ENCODE data around the gene DENND1A.
"Not testable (repeated sequence)": the region's sequence is repeated elsewhere in the genome, so short reads cannot be mapped to it uniquely, and the experiment has no call there.

DENND1A gene

DNA sequence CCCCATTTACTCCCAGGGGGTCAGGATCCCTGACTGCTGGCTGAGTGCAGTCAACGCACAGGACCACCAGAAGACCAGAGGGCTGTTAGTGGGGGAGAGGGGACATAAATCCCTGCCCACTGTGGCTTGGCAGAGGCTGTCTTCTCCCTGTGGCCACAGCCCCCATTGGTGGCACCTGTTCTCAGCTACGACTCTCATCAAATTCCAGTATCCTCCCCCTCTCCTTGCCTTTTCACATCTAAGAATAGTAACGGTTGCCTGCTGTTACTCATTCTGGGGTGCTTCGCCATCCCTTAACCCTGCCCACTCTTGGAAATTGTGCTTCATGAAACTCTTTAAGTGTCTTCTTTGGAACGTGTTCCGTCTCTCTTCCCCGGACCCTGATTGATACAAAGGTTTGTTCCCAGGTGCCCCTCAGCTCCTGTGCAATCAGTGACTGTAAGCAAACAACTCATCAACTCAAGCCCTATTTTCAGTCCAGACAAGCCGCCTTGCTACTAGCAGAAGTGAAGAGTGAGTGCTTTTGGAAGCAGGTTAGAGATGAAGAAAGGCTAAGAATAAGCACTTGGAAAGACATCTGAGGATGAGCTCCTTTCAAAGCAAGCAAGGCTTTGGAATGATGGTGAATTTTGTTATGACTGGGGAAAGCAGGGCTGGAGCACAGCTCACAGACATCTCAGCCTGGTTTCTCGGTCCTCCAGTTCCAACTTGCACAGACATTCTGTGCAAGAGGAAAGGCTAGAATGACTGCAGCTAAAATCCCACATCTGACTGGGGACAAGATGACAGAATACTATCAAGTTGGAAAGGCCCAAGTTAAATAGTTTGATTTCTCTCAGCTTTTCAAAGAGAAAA lies 22.9 kb upstream of the DENND1A start:
- no peak for DNase-seq (ENCODE audit: extremely low read depth in 1 of 2, low read depth in 1 of 2)

DNA sequence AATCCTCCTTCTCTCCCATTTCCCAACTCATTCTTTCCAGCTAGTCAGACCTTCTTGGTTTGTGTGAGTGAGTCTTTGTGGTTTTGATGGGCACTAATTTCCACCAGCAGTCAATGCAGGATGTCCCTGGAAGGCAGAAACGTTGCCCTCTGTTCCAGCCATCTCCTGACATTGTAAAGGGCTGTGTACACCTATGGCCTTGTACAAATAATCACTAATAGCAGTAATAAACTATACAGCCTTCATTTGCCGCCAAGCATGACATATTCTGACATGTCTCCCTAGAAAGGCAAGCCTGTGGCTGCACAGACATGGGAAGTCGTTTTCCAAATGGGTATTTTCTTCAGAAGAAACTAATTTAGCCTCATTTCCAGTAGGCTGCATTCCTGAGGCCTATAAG lies 18.4 kb upstream of the DENND1A start:
- DNase-seq (ENCODE audit: extremely low read depth in 1 of 2, low read depth in 1 of 2), result no peak

DNA sequence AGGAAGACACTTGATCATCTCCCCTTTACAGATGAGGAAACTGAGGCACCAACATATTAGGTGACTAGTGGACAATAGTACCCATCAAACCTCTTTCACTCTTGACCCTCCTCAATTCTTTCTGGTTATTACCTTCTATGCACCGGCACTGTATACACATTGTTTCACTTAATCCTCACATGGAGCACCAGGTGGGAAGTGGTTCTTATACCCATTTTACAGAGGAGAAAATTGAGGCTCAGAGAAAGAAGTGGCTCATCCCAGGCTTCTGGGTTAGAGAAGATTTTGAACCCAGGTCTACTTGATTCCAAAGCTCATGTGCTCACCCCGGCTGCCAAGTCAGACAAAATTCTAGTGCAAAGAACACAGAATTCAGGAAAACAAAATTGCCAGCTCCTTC lies 17.4 kb upstream of the DENND1A start:
- DNase-seq (ENCODE audit: extremely low read depth in 1 of 2, low read depth in 1 of 2), result no peak

DNA sequence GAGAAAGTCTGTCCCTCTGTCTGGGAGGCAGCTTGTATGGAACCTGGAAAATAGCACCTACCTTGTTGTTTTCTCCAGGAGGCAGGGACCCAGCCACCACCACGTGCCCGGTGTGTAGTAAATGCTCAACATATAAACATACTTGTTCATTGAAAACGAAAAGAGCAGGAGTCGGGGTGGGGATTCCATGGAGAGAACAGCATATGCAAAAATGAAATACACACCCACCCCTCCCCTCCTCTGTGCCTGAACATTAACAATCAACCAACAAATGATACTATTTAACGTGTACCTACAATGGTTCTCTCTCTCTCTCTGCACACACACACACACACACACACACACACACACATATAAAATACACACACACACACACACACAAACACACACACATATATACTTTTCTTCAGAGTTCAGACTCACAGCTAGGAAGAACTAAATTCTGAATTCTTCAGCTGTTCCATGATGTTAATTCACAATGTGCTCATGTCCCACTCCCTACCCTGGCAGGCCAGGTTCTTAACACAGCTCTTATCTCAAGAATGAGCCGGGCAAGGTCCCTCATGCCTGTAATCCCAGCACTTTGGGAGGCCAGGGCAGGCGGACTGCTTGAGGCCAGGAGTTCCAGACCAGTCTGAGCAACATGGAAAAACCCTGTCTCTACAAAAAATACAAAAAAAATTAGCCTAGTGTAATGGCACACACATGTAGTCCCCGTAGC lies 16.3 kb upstream of the DENND1A start:
- DNase-seq (ENCODE audit: extremely low read depth in 1 of 2, low read depth in 1 of 2), result no peak

DNA sequence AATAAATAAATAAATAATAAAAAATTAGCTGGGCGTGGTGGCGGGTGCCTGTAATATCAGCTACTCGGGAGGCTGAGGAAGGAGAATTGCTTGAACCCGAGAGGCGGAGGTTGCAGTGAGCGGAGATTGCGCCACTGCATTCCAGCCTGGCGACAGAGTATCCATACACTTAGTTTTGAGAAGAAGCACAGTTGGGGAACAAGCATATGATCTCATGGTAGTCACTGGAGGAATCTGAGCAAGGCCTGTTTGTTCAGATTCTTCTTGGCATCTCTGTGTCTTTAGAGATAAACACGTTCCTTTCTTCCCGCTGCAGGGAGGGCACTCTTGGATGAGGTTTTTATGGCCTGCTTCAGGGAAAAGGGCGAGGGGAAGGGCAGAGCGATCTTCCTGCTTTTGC lies 15.6 kb upstream of the DENND1A start:
- DNase-seq (ENCODE audit: extremely low read depth in 1 of 2, low read depth in 1 of 2), result no peak

DNA sequence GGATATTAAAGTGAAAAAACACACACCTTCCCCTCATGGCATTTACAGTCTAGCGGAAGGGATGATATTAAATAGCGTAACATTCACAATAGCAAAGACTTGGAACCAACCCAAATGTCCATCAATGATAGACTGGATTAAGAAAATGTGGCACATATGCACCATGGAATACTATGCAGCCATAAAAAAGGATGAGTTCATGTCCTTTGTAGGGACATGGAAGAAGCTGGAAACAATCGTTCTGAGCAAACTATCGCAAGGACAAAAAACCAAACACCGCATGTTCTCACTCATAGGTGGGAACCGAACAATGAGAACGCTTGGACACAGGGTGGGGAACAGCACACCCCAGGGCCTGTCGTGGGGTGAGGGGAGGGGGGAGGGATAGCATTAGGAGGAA lies 14.5 kb upstream of the DENND1A start:
- not testable (repeated sequence) for DNase-seq (ENCODE audit: extremely low read depth in 1 of 2, low read depth in 1 of 2)

DNA sequence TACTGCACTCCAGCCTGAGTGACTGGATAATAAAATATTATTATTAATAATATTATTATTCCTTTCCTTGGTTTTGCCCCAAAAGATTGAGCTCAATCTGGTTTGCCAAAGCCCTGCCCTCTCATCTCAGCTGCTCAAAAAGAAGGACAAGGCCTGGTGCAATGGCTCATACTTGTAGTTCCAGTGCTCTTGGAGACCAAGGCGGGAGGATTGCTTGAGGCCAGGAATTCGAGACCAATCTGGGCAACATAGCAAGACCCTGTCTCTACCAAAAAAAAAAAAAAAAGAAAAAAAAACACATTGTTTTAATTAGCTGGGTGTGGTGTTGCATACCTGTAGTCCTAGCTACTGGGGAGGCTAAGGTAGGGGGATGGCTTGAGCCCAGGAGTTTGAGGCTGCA lies 13.7 kb upstream of the DENND1A start:
- no peak for DNase-seq (ENCODE audit: extremely low read depth in 1 of 2, low read depth in 1 of 2)

DNA sequence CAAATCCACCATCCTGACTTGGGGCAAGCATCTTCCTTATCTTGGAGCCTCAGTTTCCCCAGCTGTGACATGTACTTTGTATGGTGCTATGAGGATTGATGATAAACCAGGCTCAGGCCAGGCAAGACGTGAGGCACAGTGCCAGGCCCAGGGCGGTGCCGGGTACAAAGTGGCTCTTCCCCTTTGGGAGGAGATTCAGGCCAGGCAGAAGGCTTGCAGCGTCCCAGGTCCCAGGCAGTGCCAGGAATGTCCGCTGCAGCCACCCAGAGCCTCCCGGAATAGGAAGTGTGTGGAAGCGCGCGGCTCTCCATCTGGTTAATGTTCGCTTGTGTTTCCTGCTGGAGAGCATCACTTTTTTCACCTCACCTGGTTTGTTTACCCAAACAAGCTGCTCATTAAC lies 12.6 kb upstream of the DENND1A start:
- DNase-seq (ENCODE audit: extremely low read depth in 1 of 2, low read depth in 1 of 2), result no peak

DNA sequence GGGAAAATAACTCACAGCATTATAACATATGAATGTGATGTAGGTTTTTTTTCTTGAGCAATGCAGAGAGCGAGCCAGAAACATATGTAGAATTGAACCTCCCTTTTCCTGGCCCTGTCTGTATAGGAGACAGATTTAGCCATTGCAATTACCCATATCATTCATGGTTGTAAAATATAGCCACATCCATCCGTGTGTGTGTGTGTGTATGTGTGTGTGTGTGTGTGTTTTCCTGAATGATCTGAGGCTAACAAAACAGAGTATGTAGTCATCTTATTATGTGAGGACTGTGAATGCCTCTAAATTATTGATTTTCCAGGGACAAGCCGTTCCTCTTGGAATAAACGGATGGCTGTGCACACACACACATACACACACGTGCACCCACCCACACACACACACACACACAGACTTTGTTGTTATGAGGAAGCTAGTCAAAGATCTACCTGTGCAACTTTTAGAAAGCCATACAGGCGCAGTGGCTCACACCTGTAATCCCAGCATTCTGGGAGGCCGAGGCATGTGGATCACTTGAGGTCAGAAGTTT lies 11.7 kb upstream of the DENND1A start:
- no peak for DNase-seq (ENCODE audit: extremely low read depth in 1 of 2, low read depth in 1 of 2)

DNA sequence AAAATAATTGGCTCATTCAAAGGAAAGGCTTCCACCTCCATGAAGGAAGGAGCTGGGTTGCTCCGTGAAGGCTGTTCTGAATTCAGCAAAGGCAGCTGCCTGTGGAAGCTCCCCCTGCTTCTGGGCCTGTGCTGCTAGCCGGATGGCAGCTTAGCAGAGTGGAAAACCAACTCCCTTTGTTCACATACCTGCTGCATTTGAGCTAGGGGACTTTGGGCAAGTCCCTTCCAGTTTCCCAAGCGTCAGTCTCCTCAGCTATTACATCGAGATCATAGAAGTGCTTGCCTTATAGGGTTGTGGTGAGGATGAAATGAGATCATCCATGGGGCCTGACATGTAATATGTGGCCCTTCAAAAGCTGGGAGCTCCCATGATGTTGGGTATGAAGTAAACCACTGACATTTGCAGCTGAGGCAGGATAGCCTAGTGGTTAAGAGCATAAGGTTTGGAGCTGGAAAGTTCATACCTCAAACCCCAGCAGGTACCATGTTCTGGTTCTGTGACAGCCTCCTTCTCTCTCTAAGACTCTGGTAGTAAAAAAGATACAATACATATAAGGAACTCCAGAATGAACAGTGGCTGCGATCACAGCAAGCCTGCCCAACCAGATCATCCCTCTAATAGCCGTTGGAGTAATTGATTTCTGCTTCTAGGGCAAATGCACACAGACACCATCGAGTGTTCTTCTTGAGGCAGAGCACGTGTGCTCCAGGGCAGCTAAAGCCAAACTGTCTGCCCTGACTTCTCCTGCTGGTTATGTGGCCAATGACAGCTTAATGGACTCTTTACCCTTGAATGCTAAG lies 11.0 kb upstream of the DENND1A start:
- DNase-seq (ENCODE audit: extremely low read depth in 1 of 2, low read depth in 1 of 2), result no peak

DNA sequence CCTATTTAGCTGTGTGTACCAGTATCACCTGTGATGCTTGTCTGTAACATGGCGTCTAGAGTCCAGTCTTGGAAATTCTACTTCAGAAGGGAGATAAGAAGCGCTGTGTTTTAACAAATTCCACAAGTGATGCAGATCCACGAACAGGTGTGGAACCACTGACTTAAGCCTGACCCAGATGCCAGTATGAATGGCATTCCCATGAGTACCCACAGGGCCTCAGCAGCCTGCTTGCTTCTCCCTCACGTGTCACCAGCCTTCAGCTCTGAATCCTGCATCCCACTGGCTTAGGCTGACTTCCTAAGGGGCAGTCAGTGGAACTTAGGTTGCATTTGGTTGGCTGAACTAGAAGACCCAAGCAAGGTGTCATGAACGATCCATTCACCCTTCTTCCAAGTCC lies 8.5 kb upstream of the DENND1A start:
- no peak for DNase-seq (ENCODE audit: extremely low read depth in 1 of 2, low read depth in 1 of 2)

DNA sequence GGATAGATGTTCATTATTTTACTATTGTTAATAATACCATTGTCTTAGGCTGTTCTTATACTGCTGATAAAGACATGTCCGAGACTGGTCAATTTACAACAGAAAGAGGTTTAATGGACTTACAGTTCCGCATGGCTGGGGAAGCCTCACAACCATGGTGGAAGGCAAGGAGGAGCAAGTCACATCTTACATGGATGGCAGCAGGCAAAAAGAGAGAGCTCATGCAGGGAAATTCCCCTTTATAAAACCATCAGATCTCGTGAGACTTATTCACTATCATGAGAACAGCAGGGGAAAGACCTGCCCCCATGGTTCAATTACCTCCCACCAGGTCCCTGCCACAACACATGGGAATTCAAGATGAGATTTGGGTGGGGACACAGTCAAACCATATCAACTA lies 6.6 kb upstream of the DENND1A start:
- DNase-seq (ENCODE audit: extremely low read depth in 1 of 2, low read depth in 1 of 2), result not testable (repeated sequence)

DNA sequence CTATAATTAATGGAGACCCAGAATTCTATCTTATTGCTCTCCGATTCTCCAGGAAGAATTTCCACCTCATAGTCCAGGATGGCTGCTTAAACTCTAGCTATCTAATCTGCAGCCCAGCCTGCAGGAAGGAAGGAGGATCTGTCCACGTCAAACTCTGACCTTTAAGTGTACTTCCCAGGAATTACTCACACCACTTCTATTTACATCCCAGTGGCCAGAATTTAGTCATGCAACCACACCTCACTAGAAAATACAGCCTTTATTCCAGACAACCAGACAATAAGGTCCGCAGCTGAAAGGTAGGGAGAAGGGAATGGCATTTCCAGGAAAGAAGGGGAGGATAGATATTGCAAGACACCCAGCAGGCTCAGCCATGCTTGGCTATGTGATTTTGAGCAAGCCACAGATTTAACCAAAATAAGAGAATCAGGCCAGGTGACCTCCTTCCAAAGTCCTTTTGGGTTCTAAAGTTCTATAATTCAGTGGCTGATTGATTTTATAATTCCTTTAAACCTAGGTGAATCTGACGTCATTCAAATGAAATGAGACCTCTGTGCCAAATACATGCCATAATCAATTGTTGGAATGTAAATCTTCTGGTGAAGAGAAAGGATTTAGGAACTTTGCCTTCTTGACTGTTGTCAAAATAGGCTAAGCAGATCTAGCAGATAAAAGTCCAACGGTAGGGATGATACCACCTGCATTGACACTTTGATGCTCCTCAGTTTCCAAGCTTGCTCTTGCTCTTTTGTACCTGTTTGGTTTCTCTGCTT lies 3.7 kb upstream of the DENND1A start:
- DNase-seq (ENCODE audit: extremely low read depth in 1 of 2, low read depth in 1 of 2), result no peak

DNA sequence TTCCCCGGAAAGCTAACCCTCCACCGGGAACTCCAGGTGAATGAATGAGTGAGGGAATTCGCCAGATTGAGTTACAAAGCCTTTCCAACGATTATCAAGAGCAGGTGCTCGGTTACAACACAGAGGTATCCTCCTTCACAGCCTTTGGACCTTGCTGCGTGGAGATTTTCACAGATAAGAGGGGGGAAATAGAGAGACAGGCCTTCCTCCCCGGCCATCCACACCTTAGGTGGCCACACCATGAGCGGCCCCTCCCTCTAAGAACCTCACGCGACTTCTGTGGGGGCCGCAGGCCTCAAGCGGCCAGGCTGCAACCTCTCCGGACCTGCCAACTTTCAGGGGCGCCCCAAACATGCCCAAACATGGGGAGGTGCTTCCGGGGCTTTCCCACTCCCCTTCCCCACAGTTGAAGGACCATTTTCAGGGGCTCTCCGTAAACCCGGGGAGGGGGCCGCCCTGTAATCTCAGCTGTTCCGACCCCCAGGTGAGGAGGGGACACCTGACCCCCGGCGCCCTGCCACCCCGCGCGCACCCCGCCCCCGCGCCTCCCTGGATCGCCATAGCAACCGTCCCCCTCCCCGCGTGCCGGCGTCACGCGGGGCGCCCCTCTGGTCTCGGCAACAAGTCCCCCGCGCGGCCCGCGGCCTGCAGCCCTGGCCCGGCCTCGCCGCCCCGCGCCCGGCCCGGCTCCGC lies 603 bp downstream of the DENND1A start:
- DNase-seq (ENCODE audit: extremely low read depth in 1 of 2, low read depth in 1 of 2), result no peak

DNA sequence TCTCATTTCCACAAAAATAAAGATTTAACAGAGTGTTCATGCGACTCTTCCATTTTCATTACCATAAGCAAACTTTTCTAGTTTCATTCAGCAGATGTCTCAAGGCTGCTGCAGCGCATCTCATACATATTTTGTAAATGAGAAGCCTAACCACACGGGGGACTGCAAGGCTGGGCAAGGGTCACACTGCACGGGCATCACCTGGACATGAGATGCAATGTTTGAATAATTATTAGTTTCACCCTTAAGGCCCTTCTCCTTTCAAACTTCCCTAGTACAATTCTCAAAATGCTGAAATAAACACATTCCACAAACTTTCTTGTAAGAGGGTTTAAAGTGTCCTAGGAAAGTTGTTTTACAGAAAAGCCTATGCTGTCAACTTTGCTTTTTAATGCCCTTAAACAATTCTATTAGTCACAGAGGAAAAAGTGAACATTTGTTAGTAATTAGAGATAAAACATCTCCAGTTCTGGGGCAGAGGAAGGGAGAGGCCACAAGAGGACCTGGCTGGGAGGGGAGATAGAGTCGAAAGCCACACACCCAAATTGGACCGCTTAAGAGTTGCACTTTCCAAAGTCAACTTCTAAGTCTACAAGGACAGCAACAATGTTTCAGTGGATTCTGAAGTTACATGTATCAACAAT lies 1.3 kb downstream of the DENND1A start:
- no peak for DNase-seq (ENCODE audit: extremely low read depth in 1 of 2, low read depth in 1 of 2)

DNA sequence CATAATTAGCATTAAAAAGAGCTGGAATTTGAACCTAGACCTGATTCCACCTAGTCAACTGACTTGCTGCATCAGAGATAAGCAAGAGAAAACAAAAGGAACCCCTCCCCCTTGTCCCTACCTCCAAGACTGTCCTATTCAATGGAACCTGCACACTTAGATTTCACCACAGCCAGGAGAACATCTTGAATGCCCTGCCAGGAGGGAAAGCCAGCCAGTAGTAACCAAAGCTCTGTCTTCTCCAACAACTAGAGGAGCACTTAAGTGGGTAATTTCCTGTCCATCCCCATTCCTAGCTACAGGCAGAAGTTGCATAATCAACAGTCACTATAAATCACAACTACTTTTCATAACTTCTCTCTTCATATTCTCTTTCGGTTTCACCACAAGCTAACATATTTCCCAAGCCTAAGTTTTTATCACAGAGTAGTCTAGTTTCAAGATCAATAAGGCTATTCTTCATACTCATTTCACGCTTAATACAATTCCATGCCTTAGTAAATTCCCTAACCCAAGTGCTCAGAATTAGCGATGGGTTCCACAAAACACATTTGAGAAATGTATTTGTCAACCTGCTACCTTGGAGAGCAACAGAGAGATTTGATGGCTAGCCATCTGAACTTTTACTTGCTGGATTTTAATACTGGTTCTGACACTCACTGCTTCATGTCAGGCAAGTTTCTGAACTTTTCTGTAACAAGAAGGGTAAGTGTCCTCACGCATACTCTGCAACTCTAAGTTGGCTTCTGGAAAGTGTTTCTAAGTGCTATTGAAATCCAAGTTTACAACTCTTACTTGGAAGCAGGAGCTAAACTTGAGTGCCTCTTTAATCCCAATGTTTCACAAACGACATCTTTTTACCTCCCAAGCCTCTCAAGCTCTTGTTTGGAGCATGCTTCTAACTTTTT lies 2.0 kb downstream of the DENND1A start:
- DNase-seq (ENCODE audit: extremely low read depth in 1 of 2, low read depth in 1 of 2), result no peak

DNA sequence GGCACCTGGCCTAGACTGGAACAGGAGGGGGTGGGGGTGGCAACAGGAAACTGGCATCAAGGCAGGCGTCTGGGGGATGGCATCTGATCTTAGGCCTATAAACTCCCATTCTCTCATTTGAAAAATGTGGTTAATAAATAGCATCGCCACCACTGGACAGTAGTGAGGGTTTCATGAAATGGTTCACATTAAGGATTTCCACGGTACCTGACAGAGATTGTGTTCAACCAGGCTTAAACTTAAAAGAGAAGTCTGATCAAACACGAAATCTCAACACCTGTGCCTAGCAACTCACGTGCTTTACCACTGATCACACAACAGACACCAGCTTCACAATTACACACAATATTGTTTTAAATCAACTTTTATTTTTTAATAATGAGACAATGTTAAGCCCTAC lies 3.0 kb downstream of the DENND1A start:
- DNase-seq (ENCODE audit: extremely low read depth in 1 of 2, low read depth in 1 of 2), result no peak

DNA sequence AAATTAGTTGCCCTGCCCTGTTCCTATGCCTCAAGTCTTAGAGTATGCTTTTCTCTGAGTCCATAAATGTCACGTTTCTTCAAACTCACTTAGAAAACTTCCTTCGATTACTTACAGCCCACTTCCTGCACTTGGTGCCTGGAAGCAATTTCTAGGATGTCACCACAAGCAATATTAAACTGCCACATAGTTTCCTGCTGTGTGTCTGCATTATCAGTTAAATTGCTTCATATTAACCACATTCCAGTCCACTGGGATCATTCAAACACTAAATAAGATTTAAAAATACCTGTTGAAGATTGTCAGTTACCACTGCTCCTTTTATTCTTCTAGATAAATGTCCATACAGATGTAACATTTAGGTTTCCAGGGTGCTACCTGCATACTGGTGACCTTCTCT lies 4.1 kb downstream of the DENND1A start:
- no peak for DNase-seq (ENCODE audit: extremely low read depth in 1 of 2, low read depth in 1 of 2)

All from stimulated activated CD8-positive, alpha-beta memory T cell treated with anti-CD3 and anti-CD28 coated beads, Interleukin-7, amount 100 ng/mL, for 48 hours (primary cell).